Left ventricle myocardium inferior (tissue), 1 donor: ENCODE measurements around the gene NOVA2. TPM values are rescaled to one million over a fixed set of nuclear protein-coding genes. Genes with fewer than 3 reads are reported as not detected.
"Not testable (repeated sequence)": the region's sequence is repeated elsewhere in the genome, so short reads cannot be mapped to it uniquely, and the experiment has no call there.

Experiments
- DNase-seq: peaks from one replicate; pipeline ENCODE4 v3.0.0-alpha.2; 2020
- H3K27ac ChIP-seq: fragments of 200-600 bp; replicated peaks from 2 replicates; pipeline ENCODE4 v1.8.0; 2021
- H3K27me3 ChIP-seq: fragments of 200-600 bp; 2 replicates; pipeline ENCODE4 v1.8.0; 2021; ENCODE audit warnings: low read depth
- H3K36me3 ChIP-seq: fragments of 200-600 bp; 2 replicates; pipeline ENCODE4 v1.8.0; 2021
- H3K4me1 ChIP-seq: fragments of 200-600 bp; 2 replicates; pipeline ENCODE4 v1.8.0; 2021
- H3K4me3 ChIP-seq: fragments of 200-600 bp; 2 replicates; pipeline ENCODE4 v1.8.0; 2021; ENCODE audit warnings: mild to moderate bottlenecking, moderate library complexity
- H3K9me3 ChIP-seq: fragments of 200-600 bp; replicated peaks from 2 replicates; pipeline ENCODE4 v1.8.0; 2021
- intact Hi-C: fragments of 100-400 bp; cut with micrococcal nuclease; formaldehyde crosslinking; loops from one replicate; pipeline ENCODE4 v1.11.0; 2022
- total RNA-seq: library from RNA; stranded (reverse); fragmentation: NEBNext Ultra II Directional; extraction: Animal tissue kit (Norgen Biotek cat#: 25700); gene quantifications from one replicate; pipeline ENCODE4 v1.2.1, GENCODE V29; 2021
- TF ChIP-seq, protein P1 (sequence below): fragments of 200-600 bp; IDR thresholded peaks from 2 replicates; pipeline ENCODE4 v1.8.0; 2021; ENCODE audit warnings: antibody characterized with exemption, mild to moderate bottlenecking, borderline replicate concordance
- donor health status: DM: no; HTN: yes; CAD: no; lungs with severe emphysema.

Gene NOVA2
- total RNA-seq, 1 donor from 2014 or later = 5.0 TPM

GRCh38 chr19:45901432-45901911 lies 72.2 kb downstream of the NOVA2 start:
- no peaks in the 10 kb centered on the region for H3K9me3 ChIP-seq
- DNase-seq = peak; percentile 53
- intact Hi-C loops = no loop called here

DNA sequence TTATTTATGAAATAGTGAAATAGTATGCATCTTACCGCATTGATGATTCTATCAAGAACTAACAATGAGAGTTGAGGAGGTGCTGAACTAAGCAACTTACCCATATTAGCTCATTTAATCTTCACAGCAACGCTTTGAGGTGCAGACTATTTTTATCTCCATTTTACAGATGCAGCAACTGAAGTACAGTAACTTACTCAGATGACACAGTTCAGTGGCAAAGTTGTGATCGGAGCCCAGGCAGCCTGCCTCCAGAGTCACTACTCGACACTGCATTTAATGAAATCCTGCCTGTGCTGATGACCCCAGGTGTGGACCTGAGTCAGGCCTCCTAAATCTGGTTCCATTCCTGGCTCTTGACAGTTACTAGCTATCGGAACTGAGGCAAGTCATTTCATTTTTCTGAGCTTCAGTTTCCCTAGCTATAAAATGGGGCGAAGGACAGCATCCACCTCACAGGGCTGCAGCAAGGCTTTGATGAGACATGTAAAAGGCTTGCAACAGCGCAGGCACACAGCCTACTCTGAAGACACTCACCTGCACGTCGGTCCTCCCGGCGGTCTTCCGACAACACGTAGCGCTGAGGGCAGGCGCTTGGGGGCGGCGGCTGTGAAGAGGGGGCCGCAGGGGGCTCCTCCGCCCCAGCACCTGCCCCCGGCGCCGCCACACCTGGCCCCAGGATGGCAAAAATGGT lies 72.8 kb downstream of the NOVA2 start:
- Histone ChIP-seq H3K36me3 (peaks cover 41% of the 10 kb centered on the region), H3K27me3 (no peaks in the 10 kb centered on the region), H3K4me1 (peaks cover 30% of the 10 kb centered on the region), H3K27ac (peak overlapping the region; percentile 86), H3K4me3 (peak overlapping the region; percentile 88), H3K9me3 (no peaks in the 10 kb centered on the region)
- intact Hi-C loops = no loop called here
- TF ChIP-seq, protein P1, sequence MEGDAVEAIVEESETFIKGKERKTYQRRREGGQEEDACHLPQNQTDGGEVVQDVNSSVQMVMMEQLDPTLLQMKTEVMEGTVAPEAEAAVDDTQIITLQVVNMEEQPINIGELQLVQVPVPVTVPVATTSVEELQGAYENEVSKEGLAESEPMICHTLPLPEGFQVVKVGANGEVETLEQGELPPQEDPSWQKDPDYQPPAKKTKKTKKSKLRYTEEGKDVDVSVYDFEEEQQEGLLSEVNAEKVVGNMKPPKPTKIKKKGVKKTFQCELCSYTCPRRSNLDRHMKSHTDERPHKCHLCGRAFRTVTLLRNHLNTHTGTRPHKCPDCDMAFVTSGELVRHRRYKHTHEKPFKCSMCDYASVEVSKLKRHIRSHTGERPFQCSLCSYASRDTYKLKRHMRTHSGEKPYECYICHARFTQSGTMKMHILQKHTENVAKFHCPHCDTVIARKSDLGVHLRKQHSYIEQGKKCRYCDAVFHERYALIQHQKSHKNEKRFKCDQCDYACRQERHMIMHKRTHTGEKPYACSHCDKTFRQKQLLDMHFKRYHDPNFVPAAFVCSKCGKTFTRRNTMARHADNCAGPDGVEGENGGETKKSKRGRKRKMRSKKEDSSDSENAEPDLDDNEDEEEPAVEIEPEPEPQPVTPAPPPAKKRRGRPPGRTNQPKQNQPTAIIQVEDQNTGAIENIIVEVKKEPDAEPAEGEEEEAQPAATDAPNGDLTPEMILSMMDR = no peak
- no peak for DNase-seq

More at GRCh38 chr19:45901432-45901911, 72.2 kb downstream of the NOVA2 start:
- H3K36me3 ChIP-seq = peaks cover 36% of the 10 kb centered on the region
- H3K27ac ChIP-seq = peak overlapping the region; percentile 86
- no peaks in the 10 kb centered on the region for H3K27me3 ChIP-seq
- TF ChIP-seq, protein P1 = no peak
- peak overlapping the region; percentile 88 for H3K4me3 ChIP-seq
- peaks cover 30% of the 10 kb centered on the region for H3K4me1 ChIP-seq

GRCh38 chr19:45899919-45900589 lies 73.6 kb downstream of the NOVA2 start:
- H3K36me3 ChIP-seq = peaks cover 49% of the 10 kb centered on the region

DNA sequence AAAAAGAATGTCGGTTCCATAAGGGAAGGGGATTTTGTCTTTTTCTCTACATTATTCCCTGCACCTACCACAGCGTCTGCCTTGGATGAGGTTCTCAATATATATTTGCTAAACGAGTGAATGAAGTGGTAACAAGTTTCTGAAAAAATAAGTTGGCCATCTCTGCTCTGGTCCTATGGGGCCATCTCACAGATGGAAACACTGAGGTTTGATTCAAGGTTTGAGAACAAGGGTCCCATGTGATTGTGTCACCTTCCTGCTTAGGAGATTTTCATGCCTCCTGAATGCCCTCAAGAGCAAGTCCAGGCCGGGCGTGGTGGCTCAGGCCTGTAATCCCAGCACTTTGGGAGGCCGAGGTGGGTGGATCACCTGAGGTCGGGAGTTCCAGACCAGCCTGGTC lies 74.4 kb downstream of the NOVA2 start:
- H3K36me3 ChIP-seq = peaks cover 54% of the 10 kb centered on the region
- TF ChIP-seq, protein P1 = no peak
- no peak for DNase-seq
- no peaks in the 10 kb centered on the region for H3K9me3 ChIP-seq
- no peaks in the 10 kb centered on the region for H3K27me3 ChIP-seq
- peaks cover 30% of the 10 kb centered on the region for H3K4me1 ChIP-seq
- H3K27ac ChIP-seq = no peak overlapping the region
- intact Hi-C loops = no loop called here
- no peak overlapping the region for H3K4me3 ChIP-seq

More at GRCh38 chr19:45899919-45900589, 73.6 kb downstream of the NOVA2 start:
- H3K4me1 ChIP-seq = peaks cover 30% of the 10 kb centered on the region
- intact Hi-C loops = no loop called here
- H3K27me3 ChIP-seq = no peaks in the 10 kb centered on the region
- no peak overlapping the region for H3K27ac ChIP-seq
- H3K4me3 ChIP-seq = no peak overlapping the region
- TF ChIP-seq, protein P1 = no peak
- no peak for DNase-seq
- no peaks in the 10 kb centered on the region for H3K9me3 ChIP-seq

GRCh38 chr19:45897261-45897812 lies 76.3 kb downstream of the NOVA2 start:
- Histone ChIP-seq H3K4me1 (peaks cover 22% of the 10 kb centered on the region), H3K27ac (no peak overlapping the region), H3K36me3 (peaks cover 54% of the 10 kb centered on the region), H3K9me3 (no peaks in the 10 kb centered on the region), H3K27me3 (no peaks in the 10 kb centered on the region), H3K4me3 (no peak overlapping the region)
- TF ChIP-seq, protein P1 = no peak
- DNase-seq = no peak
- intact Hi-C loops = no loop called here

DNA sequence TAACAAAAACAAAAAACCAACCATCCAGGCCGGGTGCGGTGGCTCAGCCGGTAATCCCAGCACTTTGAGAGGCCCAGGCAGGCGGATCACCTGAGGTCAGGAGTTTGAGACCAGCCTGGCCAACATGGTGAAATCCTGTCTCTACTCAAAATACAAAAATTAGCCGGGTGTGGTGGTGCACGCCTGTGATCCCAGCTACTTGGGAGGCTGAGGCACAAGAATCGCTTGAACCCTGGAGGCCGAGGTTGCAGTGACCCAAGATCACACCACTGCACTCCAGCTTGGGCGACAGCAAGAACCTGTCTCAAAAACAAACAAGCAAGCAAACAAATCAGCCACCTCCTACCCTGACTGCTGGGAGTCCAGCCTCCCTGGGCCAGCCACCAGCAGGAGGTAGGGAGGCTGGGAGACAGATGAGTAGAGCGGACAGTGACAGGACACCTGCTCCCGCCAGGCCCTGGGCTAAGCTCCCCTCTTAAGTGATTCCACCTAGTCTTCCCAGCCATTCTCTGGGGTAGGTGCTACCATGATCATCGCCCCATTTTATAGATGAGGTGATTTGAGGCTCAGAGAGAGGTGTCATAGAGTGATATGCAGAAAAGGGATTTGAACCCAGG lies 77.6 kb downstream of the NOVA2 start:
- H3K4me3 ChIP-seq, H3K27me3 ChIP-seq, H3K9me3 ChIP-seq, intact Hi-C loops, DNase-seq, H3K27ac ChIP-seq: not testable (repeated sequence)
- Histone ChIP-seq H3K36me3 (peaks cover 54% of the 10 kb centered on the region), H3K4me1 (peaks cover 11% of the 10 kb centered on the region)
